ENCODE results near the gene CDC42BPB.
A peak's percentile ranks its signal among the peaks of the same experiment; 100 is the strongest.
"Not testable (repeated sequence)": the region's sequence is repeated elsewhere in the genome, so short reads cannot be mapped to it uniquely, and the experiment has no call there.

Gene CDC42BPB

DNA sequence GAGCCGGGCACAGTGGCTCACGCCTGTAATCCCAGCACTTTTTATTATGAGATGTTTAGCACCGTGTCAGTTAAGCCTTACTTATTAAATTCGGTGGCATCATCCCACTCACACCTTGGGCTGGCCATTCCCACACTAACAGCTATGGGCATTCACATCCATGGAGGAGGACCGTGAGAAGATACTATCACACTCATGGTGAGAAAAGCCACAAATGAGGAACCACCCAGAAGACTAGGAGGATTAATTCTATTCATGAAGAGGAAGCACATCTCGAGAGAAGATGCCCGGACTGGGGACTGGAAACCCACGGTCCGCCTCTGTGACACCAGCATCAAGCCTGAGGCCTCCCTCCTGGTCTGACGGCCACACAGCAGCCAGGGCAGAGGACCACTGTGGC, 4.9 kb downstream of the CDC42BPB start:
- no peak overlapping the region for H3K9ac ChIP-seq (ENCODE audit: low read length)
- TF ChIP-seq EZH2phosphoT487 (IDR thresholded peaks at IDR 0.05; ENCODE audit: low read length), result no peak
- no peak for TF ChIP-seq EZH2 (optimal IDR thresholded peaks at IDR 0.05; ENCODE audit: low read depth, low read length)
- TF ChIP-seq, protein P1, sequence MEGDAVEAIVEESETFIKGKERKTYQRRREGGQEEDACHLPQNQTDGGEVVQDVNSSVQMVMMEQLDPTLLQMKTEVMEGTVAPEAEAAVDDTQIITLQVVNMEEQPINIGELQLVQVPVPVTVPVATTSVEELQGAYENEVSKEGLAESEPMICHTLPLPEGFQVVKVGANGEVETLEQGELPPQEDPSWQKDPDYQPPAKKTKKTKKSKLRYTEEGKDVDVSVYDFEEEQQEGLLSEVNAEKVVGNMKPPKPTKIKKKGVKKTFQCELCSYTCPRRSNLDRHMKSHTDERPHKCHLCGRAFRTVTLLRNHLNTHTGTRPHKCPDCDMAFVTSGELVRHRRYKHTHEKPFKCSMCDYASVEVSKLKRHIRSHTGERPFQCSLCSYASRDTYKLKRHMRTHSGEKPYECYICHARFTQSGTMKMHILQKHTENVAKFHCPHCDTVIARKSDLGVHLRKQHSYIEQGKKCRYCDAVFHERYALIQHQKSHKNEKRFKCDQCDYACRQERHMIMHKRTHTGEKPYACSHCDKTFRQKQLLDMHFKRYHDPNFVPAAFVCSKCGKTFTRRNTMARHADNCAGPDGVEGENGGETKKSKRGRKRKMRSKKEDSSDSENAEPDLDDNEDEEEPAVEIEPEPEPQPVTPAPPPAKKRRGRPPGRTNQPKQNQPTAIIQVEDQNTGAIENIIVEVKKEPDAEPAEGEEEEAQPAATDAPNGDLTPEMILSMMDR (IDR thresholded peaks at IDR 0.05; ENCODE audit: low read length), result no peak
- H3K27me3 ChIP-seq (replicated peaks; ENCODE audit: insufficient read depth, low read length), result no peaks in the 10 kb centered on the region
- H3K27ac ChIP-seq (ENCODE audit: low read length), result no peak overlapping the region
- H3K4me3 ChIP-seq (ENCODE audit: low read length), result no peak overlapping the region
- no peaks in the 10 kb centered on the region for H3F3A ChIP-seq (ENCODE audit: insufficient read depth, low read length)
- no peaks in the 10 kb centered on the region for H4K20me1 ChIP-seq (ENCODE audit: insufficient read depth, low read length)
- no peaks in the 10 kb centered on the region for H3K36me3 ChIP-seq (replicated peaks; ENCODE audit: insufficient read depth, low read length)
- no peak overlapping the region for H3K4me2 ChIP-seq (ENCODE audit: low read depth, low read length)
- H3K4me1 ChIP-seq (ENCODE audit: low read length), result no peaks in the 10 kb centered on the region
- DNase-seq, result no peak
- H3K9me3 ChIP-seq (replicated peaks; ENCODE audit: insufficient read depth, low read length), result no peaks in the 10 kb centered on the region
- no peaks in the 10 kb centered on the region for H3K9me2 ChIP-seq (replicated peaks; ENCODE audit: insufficient read depth, low read length)
- H3K79me2 ChIP-seq (ENCODE audit: low read length), result no peaks in the 10 kb centered on the region; the same call in 1 of the 2 replicates
- no peak overlapping the region for H2AFZ ChIP-seq (ENCODE audit: low read length)

DNA sequence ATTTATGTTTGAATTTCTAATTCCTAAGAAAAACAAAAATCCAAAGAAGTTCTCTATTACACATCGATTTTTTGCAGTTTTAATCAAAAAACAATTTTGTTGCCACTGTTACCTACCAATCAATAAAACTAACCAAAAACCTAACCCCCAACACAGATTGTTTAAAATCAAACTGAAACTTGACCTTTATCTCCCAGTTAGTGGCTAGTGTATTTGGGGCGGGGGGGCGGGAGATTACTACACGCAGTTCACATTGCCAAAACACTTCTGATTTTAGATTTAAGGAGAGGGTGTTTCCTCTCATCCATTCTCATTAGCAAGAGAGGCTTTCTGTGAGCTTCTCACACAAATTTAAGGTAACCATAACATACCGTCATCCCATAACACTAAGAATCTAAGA, 6.4 kb downstream of the CDC42BPB start:
- H3K36me3 ChIP-seq (replicated peaks; ENCODE audit: insufficient read depth, low read length), result no peaks in the 10 kb centered on the region
- DNase-seq, result no peak
- H3K4me1 ChIP-seq (ENCODE audit: low read length), result no peaks in the 10 kb centered on the region
- no peak overlapping the region for H3K4me2 ChIP-seq (ENCODE audit: low read depth, low read length)
- H3K27ac ChIP-seq (ENCODE audit: low read length), result no peak overlapping the region
- H3K9ac ChIP-seq (ENCODE audit: low read length), result no peak overlapping the region
- no peaks in the 10 kb centered on the region; the same call in 1 of the 2 replicates for H3K79me2 ChIP-seq (ENCODE audit: low read length)
- no peaks in the 10 kb centered on the region for H4K20me1 ChIP-seq (ENCODE audit: insufficient read depth, low read length)
- H3K4me3 ChIP-seq (ENCODE audit: low read length), result no peak overlapping the region
- TF ChIP-seq EZH2 (optimal IDR thresholded peaks at IDR 0.05; ENCODE audit: low read depth, low read length) (no peak), EZH2phosphoT487 (IDR thresholded peaks at IDR 0.05; ENCODE audit: low read length) (no peak)
- TF ChIP-seq, protein P1 (IDR thresholded peaks at IDR 0.05; ENCODE audit: low read length), result no peak
- H2AFZ ChIP-seq (ENCODE audit: low read length), result no peak overlapping the region
- H3F3A ChIP-seq (ENCODE audit: insufficient read depth, low read length), result no peaks in the 10 kb centered on the region
- H3K9me3 ChIP-seq (replicated peaks; ENCODE audit: insufficient read depth, low read length), result no peaks in the 10 kb centered on the region
- H3K9me2 ChIP-seq (replicated peaks; ENCODE audit: insufficient read depth, low read length), result no peaks in the 10 kb centered on the region
- H3K27me3 ChIP-seq (replicated peaks; ENCODE audit: insufficient read depth, low read length), result no peaks in the 10 kb centered on the region

DNA sequence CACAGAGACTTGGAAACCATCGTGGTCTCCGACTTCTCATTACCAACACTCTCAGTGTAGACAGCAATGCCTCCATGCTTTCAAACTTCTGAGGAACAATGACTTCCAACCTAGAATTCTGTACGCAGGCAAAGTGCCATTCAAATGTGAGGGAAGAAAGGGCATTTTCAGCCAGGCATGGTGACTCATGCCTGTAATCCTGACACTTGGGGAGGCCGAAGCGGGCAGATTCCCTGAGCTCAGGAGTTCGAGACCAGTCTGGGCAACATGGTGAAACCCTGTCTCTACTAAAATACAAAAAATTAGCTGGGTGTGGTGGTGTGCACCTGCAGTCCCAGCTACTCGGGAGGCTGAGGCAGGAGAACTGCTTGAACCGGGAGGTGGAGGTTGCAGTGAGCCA, 9.9 kb downstream of the CDC42BPB start:
- H3K27ac ChIP-seq (ENCODE audit: low read length); H3K36me3 ChIP-seq (replicated peaks; ENCODE audit: insufficient read depth, low read length); H3K9me3 ChIP-seq (replicated peaks; ENCODE audit: insufficient read depth, low read length); H3K79me2 ChIP-seq (ENCODE audit: low read length); H2AFZ ChIP-seq (ENCODE audit: low read length); H3K4me1 ChIP-seq (ENCODE audit: low read length); DNase-seq; H3K9me2 ChIP-seq (replicated peaks; ENCODE audit: insufficient read depth, low read length); H3K4me3 ChIP-seq (ENCODE audit: low read length); H3F3A ChIP-seq (ENCODE audit: insufficient read depth, low read length); H3K4me2 ChIP-seq (ENCODE audit: low read depth, low read length); H3K27me3 ChIP-seq (replicated peaks; ENCODE audit: insufficient read depth, low read length); H4K20me1 ChIP-seq (ENCODE audit: insufficient read depth, low read length); H3K9ac ChIP-seq (ENCODE audit: low read length): not testable (repeated sequence)

DNA sequence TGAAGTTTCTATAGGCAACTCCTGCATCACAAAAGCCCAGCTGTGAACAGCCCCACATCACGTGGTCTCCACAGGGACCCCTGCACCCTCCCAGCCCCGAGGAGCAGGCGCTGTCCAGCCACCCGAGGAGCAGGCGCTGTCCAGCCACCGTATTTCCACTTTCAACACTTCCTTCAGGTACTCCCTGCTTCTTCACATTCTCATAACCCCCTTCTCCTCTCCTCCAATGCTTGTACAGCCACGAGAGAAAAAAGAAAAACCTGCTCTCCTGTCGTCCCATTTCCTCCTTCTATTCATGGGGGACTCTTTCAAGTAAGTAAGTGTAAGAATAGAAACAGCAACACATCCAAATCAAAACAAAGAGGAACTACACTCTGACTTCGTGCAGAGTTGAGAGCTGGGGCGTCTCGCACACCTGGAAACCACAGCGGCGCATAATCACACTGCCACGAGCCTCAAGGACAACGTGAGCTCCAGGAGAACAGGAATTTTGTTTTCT, 11.9 kb downstream of the CDC42BPB start:
- Histone ChIP-seq H3K27me3 (replicated peaks; ENCODE audit: insufficient read depth, low read length) (no peaks in the 10 kb centered on the region), H3K9me2 (replicated peaks; ENCODE audit: insufficient read depth, low read length) (no peaks in the 10 kb centered on the region), H4K20me1 (ENCODE audit: insufficient read depth, low read length) (no peaks in the 10 kb centered on the region), H2AFZ (ENCODE audit: low read length) (no peak overlapping the region), H3K9me3 (replicated peaks; ENCODE audit: insufficient read depth, low read length) (no peaks in the 10 kb centered on the region), H3K4me1 (ENCODE audit: low read length) (no peaks in the 10 kb centered on the region), H3K79me2 (ENCODE audit: low read length) (no peaks in the 10 kb centered on the region), H3K9ac (ENCODE audit: low read length) (no peak overlapping the region), H3K27ac (ENCODE audit: low read length) (no peak overlapping the region; the same call in 1 of the 2 replicates), H3K36me3 (replicated peaks; ENCODE audit: insufficient read depth, low read length) (no peaks in the 10 kb centered on the region), H3F3A (ENCODE audit: insufficient read depth, low read length) (peaks cover 4% of the 10 kb centered on the region; the same call in 1 of the 2 replicates), H3K4me3 (ENCODE audit: low read length) (peak overlapping the region; percentile 34; the same call in 1 of the 2 replicates), H3K4me2 (ENCODE audit: low read depth, low read length) (peak overlapping the region; percentile 63; the same call in 1 of the 2 replicates)
- DNase-seq, result no peak
- TF ChIP-seq, protein P1 (IDR thresholded peaks at IDR 0.05; ENCODE audit: low read length), result no peak
- no peak for TF ChIP-seq EZH2phosphoT487 (IDR thresholded peaks at IDR 0.05; ENCODE audit: low read length)
- no peak for TF ChIP-seq EZH2 (optimal IDR thresholded peaks at IDR 0.05; ENCODE audit: low read depth, low read length)
